Activated effector memory CD4-positive, alpha-beta T cell treated with anti-CD3 and anti-CD28 coated beads, Interleukin-2, amount 50 U/mL, for 16 hours (primary cell): ENCODE measurements around the gene FBXO21.
"Not testable (repeated sequence)": the region's sequence is repeated elsewhere in the genome, so short reads cannot be mapped to it uniquely, and the experiment has no call there.

Experiments used
- DNase-seq: peaks from one replicate; pipeline ENCODE4 v3.0.0-alpha.2; 2020

The FBXO21 gene

DNA sequence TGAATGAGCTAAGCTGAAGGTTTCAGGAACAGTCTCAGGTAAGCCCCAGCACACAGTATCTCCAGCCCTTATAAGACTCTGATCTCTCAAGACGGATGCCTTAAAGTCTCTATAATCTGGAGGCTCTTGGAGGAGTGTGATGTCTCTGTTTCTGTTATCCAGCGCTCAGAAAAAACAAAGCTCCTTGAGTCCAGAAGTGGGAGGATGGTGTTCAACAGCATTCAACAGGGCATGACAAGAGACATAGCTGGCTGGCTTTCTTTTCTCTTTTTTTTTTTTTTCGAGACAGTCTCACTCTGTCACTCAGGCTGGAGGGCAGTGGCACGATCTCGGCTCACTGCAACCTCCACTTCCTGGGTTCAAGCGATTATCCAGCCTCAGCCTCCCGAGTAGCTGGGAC, 59.5 kb downstream of the FBXO21 start:
- DNase-seq = no peak

DNA sequence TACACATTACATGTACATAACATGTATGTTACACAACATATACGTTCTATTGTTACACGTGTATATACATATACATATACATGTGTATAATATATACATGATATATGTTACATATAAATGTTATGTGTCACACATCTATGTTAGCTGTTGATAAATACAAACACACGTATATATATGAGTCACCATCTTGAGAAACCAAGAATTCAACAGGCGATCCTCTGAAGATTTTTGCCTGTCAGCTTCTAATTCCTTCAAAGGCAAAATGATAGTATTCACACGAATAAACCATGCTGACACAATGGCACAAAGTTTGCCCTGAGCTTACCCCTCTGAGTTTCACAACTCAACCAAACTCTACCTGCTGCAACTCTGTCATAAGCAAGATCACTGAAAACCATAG, 60.9 kb downstream of the FBXO21 start:
- DNase-seq = no peak

DNA sequence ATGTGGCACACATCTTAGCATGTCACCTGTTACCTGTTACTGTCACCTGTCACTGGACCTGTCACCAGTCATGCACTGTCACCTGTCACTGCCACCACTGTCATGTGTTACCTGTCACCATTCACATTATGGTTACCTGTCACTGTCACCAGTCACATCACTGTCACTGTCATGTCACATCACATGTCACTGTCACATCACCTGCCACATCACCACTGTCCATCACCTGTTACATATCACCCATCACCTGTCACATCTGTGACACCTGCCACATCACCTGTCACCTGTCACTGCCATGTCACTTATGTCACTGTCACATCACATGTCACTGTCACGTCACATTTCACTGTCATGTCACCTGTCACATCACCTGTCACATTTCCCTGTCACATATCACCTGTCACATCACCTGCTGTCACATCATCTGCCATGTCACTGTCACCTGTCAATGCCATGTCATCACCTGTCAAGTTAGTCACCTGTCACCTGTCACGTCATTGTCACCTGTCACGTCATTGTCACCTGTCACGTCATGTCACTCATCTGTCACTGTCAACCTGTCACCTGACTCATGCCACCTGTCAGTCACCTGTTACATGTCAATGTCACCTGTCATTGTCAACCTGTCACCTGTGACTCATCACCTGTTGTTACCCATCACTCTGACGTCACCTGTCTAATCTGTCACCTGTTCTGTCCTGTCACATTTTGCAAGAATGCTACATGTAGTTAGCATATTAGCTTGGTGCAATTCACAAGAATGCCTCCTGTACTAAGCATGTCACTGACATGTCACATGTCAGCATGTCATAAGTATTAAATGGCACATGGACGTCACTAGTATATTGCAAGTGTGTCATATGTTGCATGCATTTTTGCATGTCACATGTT, 62.1 kb downstream of the FBXO21 start:
- DNase-seq = no peak

DNA sequence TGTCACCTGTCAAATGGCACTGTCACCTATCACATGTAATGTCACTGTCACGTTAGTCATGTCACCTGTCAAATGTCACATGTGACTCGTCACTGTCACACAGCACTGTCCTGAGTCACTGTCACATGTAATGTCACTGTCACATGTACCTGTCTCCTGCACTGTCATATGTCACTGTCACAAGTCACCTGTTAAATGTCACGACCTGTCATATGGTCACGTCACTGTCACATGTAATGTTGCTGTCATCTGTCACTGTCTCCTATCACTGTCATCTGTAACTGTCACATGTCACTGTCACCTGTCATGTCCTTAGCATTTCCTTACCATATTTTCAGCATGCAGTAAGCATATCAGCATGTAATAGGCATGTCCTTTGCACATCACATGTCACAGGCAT, 63.9 kb downstream of the FBXO21 start:
- DNase-seq = no peak

DNA sequence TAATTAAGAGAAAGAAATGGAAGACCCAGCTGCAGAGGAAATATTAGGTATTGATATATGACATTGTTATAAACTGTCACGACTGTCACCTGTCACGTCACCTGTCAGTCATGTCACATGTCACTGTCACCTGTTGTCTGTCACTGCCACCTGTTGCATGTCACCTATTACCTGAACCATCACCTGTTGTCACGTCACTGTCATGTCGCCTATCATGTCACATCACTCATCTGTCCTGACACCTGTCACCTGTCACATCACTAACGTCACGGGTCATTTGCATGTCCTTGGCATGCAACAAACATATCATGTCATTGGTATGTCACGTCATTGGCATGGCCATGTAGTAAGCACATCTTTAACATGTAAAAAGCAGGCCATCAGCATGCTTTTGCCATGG, 64.5 kb downstream of the FBXO21 start:
- DNase-seq = no peak

DNA sequence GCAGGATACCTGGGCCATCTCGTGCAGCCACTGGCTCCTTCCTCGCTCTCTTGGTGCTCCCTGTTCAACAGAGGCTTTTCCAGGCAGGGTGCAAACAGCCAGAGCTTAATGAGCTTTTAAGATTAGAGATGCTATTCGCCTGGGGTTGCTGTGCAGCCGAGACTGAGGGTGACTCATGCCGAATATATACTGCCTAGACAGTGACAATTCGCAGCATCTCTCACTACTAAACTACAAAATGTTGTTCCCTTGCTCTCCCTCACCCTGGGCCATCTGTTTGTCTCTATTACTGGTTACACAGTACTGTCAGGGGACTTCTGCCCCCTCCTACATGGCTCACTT, 65.0 kb downstream of the FBXO21 start:
- DNase-seq = no peak

DNA sequence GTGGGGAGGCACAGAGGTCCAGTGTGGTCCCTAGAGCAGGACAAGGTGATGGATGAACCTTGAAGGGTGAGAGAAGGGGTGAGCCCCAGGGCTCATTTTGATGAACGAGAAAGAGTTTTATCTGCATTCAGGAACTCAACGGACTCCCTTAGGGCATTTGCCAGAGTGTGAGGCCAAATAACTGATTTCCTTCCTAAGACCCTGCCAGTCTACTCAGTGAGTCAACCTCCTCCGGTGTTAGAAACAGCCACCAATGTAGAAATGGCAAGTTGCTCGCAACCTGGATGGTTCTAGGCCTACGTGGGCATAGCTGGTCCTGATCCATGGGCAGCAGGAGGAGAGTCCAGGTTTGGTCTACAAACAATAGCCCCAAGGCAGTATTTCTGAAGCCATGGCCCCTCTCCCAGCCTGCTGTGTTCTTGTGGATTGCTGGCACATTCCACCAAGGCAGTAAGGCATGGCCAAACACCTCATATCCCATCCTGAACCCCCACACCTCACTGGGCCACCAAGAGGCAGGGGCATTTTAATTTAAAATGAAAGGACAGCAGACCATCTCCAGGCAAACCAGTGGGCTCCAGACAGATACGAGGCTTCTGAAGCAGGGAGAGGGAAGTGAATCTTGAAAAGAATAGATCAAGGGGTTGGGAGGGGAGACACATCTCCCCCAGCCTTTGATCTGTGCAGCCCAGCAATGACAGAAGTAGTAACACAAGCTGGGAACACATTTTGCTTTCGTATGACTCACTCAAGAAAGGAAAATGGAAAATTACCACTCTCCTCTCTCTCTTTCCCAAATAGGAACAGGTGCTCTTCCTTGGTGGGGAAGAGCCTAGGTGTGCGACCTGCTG, 65.6 kb downstream of the FBXO21 start:
- DNase-seq = no peak

DNA sequence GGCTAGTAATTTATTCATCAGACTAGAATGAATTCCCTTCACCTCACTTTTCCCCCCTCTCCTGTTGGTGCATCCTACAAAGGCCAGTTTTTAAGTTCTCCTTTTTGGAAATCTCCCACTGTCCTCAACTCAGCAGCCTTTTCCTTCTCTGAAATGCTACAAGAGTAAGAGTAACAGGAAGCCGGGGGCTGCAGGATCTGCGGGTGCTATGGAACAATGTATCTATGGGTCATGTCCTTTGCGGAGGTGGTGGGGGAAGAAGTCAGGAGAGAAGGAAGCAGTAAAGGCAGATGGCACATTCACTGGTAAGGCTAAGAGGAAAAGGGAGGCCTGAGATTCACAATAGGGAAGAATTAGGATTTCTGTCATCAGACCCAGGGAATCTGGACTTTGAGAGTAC, 68.8 kb downstream of the FBXO21 start:
- DNase-seq = no peak

DNA sequence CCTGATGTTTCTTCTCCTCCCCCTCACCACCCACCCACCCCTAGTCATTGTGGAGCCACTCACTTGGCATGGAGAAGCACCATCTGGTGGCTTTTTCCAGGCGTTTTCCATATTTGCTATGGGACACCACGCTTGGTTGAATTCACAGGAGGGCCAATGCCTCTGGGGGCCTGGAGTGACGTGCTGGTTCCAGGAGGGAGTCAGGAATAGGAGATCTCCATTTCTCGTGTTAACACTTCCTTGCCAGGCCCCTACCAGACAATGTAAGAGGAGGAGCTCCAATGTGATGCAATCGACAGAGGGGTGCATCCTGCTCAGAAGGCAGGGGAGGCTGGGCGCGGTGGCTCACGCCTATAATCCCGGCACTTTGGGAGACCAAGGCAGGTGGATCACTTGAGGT, 69.5 kb downstream of the FBXO21 start:
- DNase-seq = no peak

DNA sequence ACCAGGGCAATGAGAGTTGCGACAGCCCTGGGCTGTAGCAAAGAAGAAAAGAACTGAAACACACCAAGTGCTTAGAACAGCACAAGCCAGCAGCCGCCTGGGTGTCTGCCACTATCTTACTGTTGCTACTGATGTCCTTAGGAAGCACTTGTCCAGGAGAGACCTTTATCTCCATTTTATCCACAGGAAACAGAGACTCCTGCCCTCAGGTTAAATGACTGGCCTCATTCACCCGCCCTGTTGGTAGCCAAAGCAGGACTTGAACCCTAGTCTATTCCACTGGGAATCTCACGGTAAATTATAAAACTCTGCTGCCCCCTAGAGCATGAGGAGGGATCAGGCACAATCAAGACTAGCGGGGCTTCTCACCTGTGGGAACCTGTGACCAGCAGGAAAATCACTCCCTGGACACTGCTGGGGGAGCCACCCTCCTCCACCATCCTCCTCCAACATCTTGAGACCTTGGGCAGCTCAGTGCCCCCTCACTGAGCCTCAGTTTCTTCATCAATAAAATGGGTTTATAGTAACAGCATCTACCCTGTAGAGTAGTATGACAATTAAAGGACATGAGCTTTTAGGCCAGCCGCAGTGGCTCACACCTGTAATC, 70.6 kb downstream of the FBXO21 start:
- DNase-seq = no peak

DNA sequence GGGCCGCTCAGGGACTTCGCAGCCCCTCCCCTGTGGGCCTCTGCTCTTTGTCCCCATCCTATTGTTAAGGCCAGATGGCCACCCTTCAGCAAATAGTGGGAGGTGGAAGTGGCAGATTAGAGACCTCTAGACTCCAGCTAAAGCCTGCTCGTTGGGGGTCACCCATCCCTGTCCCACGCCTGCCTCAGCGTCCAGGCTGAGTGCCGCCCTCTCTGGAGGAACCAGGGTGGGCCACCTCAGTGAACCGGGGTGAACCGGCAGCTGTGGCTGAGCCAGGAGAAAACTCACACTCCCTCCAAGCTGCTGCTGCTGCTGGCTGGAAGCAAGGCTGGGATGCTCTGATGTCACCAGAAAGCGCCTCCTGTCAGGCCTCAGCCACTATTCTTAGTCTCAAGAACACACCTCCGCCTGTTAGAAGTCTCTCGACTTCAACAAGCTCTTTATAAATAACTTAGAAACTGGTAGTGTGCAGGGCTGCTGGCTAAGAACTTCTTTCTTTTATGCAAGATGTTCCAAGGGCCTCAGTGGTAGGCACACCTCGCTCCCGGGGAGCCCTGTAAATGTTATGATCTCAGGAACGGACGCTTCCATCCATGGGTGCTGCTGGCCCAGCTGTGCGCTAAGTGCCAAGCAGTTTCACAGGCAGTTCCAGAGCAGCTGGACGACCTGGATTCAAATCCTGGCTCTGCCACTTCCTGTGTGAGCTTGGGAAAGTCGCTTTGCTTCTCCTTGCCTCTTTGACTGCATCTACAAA, 71.3 kb downstream of the FBXO21 start:
- no peak for DNase-seq

DNA sequence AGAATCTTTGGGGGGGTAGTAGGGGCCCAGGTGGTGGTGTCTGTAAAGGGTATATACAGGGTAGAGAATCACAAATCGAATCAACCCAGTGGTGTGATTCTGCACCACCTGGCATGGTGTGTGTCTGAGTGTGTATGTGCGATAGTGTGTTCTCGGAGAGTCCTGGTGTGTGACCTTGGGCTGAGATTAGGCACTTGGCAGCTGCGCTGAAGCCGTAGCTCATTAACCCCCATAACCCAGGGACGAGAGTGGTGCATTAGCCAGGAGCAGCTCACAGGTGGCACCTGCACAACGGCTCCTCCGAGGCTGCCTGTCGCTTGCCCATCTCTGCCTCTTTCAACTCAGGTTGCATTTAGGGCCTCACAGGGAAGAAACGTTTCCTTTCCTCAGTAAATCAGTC, 75.5 kb downstream of the FBXO21 start:
- DNase-seq = no peak

DNA sequence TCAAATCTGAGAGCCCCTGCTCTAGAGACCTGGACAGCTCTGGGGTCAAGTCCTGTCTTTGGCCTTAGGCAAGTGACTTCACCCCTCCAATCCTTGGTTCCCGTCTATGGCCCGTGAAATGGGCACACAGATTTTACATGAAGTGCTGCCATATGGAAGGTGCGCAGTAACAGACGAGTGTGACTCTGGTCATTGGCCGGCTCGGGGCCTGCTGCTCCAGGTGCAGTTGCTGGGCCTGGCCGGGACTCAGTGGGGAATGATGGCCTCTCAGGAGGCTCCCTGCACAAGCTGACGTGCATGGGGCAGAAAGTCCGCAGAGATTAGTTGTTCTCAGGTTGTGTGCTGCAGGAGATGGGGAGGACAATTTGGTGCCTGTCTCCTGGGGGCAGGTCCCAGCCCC, 77.0 kb downstream of the FBXO21 start:
- no peak for DNase-seq

DNA sequence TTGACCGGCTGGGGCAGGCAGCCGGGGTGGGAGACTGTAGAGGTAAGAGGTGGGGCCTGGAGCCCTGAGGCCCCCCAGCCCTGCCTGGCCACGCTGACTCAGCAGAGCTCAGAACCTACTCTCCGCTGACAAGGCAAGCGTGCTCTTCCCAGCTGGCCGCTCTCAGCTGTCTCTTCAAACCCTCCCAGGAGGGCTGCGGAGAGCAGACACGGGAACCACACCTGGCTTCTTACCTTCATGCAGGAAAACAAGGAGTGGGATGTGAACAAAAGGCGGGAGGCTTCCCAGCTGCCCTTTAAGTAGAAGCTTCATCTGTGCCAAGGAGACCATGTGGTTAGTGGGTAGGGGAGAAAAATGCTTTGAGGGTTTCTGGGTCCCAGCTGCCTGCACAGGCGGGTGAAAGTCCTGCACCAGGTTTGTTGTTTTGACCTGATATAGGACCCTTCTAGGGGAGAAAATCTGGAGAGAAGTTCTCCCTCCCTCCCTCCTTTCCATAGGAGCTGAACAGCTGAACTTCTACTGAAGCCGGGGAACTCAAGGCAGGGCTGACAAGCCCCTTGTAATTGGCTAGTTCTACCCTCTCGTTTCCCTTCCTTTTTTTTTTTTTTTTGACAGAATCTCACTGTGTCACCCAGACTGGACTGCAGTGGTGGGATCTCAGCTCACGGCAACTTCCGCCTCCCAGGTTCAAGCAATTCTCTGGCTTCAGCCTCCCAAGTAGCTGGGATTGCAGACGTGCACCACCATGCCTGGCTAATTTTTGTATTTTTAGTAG, 78.3 kb downstream of the FBXO21 start:
- no peak for DNase-seq

DNA sequence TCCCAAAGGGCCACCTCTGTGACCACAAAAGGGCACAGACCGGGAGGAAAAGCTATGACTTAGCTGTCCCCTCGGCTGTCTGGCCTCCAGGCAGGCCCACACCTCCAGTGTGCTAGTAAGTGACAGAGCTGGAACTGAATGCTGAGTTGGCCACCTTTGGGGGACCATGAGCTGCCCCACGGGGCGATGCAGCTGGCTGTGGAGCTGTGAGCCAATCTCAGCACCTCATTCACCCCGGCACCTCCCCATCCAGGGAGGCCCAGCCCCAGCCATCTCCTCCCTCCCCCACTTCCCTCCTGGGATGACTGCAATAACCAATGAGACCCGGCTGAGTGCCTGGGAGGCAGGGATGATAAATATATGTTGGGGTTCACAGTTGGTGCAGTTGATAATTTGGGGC, 78.9 kb downstream of the FBXO21 start:
- no peak for DNase-seq

DNA sequence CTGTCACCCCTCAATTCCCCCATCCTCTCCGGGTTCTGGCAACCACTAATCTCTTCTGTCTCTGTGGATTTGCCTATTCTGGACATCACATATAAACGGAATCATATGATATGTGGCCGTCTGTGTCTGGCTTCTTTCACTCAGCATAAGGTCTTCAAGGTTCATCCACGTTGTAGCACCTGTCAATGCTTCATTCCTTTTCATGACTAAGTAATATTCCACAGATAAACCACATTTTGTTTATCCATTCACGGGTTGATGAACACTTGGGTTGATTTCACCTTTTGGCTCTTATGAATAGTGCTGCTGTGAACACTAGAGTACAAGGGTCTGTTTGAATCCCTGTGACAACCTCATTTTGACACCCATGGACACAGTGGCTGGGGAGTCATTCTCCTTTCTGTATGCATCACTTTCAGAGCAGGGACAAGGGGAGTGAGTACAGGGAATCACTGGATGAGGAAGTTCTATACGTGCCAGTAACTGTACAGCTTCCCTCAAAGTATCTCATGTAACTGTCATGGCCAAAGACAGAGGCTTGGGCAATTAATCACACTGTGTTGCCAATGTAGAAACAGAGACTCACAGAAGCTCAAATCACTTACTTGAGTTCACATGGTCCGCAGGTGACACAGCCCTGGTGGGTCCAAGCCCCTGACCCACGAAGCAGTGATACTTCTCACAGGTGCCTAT, 80.2 kb downstream of the FBXO21 start:
- DNase-seq = no peak

DNA sequence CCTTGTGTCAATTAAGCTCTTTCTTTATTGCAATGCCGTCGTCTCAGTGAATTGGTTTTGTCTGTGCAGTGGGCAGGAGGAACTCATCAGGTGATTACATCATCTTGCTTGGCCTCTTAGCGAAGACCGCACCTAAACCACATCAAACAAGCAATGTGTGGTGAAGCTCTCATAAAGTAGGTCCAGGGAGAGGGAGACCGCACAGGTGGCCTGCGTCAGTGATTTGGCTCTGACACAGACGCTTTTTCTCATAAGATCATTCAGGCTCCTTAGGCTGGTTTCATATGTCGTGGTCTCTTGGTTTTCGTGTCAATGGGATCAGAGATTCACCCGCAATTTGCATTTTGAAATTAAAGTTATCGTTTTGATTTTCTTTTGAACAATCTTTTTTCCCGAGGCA, 84.4 kb downstream of the FBXO21 start:
- DNase-seq = peak; percentile 68

DNA sequence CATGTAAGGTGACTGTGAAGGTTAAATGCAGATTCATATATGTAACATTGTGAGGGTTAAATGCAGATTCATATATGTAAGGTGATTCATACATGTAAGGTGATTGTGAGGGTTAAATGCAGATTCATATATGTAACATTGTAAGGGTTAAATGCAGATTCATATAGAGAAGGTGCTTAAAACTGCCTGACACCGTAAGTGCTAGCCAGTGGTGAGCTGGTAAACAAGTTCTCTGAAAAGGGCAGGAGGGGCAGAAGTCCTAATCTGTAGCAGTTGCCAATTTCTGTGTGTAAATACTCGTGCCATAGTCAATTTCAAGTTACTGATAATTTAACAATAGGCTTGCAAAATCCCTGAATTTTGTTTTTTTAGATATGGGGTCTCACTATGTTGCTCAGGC, 86.3 kb downstream of the FBXO21 start:
- DNase-seq = not testable (repeated sequence)

DNA sequence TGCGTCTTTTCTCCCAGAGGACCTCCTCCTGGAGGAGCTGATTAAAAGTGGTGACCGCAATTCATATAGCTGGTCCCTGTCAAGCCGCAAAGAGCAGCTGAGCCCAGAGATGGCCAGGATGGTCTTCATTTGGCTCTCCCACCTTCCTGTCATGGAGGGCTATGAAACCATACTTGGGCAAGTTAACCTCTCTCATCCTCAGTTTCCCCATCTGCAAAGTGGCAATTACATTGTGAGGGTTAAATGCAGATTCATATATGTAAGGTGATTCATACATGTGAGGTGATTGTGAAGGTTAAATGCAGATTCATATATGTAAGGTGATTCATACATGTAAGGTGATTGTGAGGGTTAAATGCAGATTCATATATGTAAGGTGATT, 87.5 kb downstream of the FBXO21 start:
- DNase-seq = no peak

DNA sequence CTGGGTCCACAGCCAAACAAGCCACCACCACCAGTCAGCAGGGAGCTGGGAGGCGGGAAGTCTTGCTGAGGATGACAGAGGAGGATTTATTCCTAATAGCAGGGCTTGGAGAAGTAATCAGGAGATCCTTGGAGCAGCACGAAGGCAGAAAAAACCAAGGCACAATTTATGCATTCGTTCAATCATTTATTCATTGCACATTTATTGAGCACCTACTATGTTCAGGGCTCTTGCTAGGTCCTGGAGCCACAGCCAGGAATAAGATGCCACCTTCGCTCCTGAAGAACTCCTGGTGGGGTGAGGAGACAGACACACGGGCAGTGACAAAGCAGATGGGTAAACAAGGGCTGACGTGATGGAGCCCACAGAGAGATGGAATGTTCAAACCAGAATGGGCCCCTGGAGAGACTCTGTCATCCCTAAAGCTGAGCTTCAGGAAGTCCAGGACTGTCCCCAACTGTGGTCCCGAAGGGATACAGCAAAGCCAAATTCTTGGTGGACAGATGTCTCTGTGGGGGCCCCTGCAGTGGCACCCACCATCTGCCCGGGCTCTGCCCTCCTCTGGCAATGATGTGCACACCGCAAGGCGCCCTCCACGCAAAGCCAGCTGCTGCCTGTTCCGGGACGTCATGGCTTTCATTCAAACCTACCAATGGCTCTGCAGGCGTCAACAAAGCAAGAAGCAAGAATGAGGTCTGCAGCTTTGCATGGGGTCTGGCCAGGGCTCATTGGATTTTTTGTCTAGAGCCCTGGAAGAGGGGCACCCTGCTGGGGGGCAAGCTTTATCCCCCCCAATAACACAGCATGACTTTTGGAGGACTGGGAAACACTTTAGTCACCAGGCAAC, 88.1 kb downstream of the FBXO21 start:
- DNase-seq = no peak
